ENCODE measurements around the gene SYT14.
"Not testable (repeated sequence)": the region's sequence is repeated elsewhere in the genome, so short reads cannot be mapped to it uniquely, and the experiment has no call there.

The SYT14 gene

DNA sequence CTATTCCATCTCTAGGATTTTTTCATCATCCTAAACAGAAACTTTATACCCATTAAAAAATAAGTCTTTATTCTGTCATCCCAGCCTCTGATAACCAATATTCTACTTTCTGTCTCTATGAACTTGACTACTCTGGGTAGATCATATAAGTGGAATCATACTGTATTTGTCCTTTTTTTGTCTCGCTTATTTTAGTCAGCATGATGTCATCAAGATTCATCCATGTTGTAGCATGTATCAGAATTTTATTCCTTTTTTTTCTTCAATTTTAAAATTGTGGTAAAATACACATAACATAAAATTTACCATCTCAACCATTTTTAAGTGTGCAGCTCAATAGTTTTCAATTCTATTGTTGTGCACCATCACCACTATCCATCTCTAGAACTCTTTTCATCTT is 90.0 kb downstream of the SYT14 start:
- WGBS (ENCODE audit: extremely low coverage, insufficient coverage, low lambda C conversion rate): no CpG with 5 or more reads among the region's 1 CpG
- Histone ChIP-seq H3K27ac (ENCODE audit: low read depth, low read length) (no peak overlapping the region), H3K56ac (ENCODE audit: low read length) (no peak overlapping the region), H2BK15ac (replicated peaks; ENCODE audit: low read depth) (no peak overlapping the region), H3K36me3 (ENCODE audit: control insufficient read depth, insufficient read depth, low read length) (no peaks in the 10 kb centered on the region), H3K23ac (ENCODE audit: low read length) (no peak overlapping the region), H4K5ac (ENCODE audit: low read length) (no peak overlapping the region), H2BK120ac (ENCODE audit: low read depth, low read length) (no peak overlapping the region), H3K4me3 (ENCODE audit: low read length) (no peak overlapping the region), H3K27me3 (ENCODE audit: insufficient read depth, low read length, poor library complexity) (no peaks in the 10 kb centered on the region), H3K79me2 (ENCODE audit: control insufficient read depth, insufficient read depth, low read length) (no peaks in the 10 kb centered on the region), H3K9ac (ENCODE audit: low read length) (no peak overlapping the region), H3K4me1 (ENCODE audit: control insufficient read depth, low read depth, low read length) (no peaks in the 10 kb centered on the region), H2AK5ac (ENCODE audit: low read length) (no peak overlapping the region), H3K4me2 (ENCODE audit: low read length) (no peak overlapping the region), H4K8ac (ENCODE audit: low read depth, low read length) (no peak overlapping the region), H3K4ac (ENCODE audit: low read depth, low read length) (no peak overlapping the region), H3K18ac (ENCODE audit: low read length) (no peak overlapping the region), H2BK5ac (ENCODE audit: low read length) (no peak overlapping the region), H3K79me1 (ENCODE audit: low read length) (no peaks in the 10 kb centered on the region)
- no peak for DNase-seq

DNA sequence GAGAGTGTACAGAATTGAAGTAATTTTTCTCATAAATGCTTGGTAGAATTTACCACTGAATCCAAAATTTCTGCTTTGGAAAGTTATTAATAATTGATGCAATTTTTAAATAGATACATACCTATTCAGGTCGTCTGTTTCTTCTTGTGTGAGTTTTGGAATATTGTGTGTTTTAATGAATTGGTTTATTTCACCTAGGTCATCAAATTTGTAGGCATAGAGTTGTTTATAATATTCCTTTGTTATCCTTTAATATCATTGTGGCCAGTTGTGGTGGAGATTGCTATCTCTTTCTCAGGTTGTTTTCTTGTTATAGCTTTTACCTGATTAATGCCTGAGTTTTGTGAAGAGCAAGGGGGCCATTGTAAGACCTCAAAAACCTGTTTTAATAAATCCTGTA is 93.5 kb downstream of the SYT14 start:
- Histone ChIP-seq H3K18ac (ENCODE audit: low read length) (no peak overlapping the region), H3K4me2 (ENCODE audit: low read length) (no peak overlapping the region), H3K79me2 (ENCODE audit: control insufficient read depth, insufficient read depth, low read length) (no peaks in the 10 kb centered on the region), H2AK5ac (ENCODE audit: low read length) (no peak overlapping the region), H2BK5ac (ENCODE audit: low read length) (no peak overlapping the region), H3K56ac (ENCODE audit: low read length) (no peak overlapping the region), H2BK120ac (ENCODE audit: low read depth, low read length) (no peak overlapping the region), H2BK15ac (replicated peaks; ENCODE audit: low read depth) (no peak overlapping the region), H3K4ac (ENCODE audit: low read depth, low read length) (no peak overlapping the region), H3K79me1 (ENCODE audit: low read length) (no peaks in the 10 kb centered on the region), H3K27me3 (ENCODE audit: insufficient read depth, low read length, poor library complexity) (no peaks in the 10 kb centered on the region), H3K9ac (ENCODE audit: low read length) (no peak overlapping the region), H3K36me3 (ENCODE audit: control insufficient read depth, insufficient read depth, low read length) (no peaks in the 10 kb centered on the region), H3K23ac (ENCODE audit: low read length) (no peak overlapping the region), H3K4me1 (ENCODE audit: control insufficient read depth, low read depth, low read length) (no peaks in the 10 kb centered on the region), H3K27ac (ENCODE audit: low read depth, low read length) (no peak overlapping the region), H3K4me3 (ENCODE audit: low read length) (no peak overlapping the region), H4K5ac (ENCODE audit: low read length) (no peak overlapping the region), H4K8ac (ENCODE audit: low read depth, low read length) (no peak overlapping the region)
- no CpG with 5 or more reads among the region's 1 CpG for WGBS (ENCODE audit: extremely low coverage, insufficient coverage, low lambda C conversion rate)
- no peak for DNase-seq

DNA sequence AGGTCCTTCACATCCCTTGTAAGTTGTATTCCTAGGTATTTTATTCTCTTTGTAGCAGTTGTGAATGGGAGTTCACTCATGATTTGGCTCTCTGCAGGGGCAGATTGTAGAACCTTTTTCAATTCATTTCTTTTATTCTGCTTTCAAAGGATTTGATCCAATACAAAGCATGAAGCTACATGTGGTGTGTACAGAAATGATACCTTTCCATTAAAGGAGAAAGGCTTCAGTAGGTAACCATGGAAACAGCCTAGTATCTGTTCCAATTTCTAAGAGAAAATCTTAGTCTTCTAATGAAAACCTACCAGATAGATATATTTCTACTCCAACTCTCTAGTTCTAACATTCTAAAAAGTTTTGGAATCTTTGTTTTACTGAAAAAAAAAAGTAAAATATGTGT is 105.0 kb downstream of the SYT14 start:
- H4K5ac ChIP-seq (ENCODE audit: low read length): no peak overlapping the region
- H2AK5ac ChIP-seq (ENCODE audit: low read length): no peak overlapping the region
- H3K23ac ChIP-seq (ENCODE audit: low read length): no peak overlapping the region
- H3K4me1 ChIP-seq (ENCODE audit: control insufficient read depth, low read depth, low read length): no peaks in the 10 kb centered on the region
- no peaks in the 10 kb centered on the region for H3K79me1 ChIP-seq (ENCODE audit: low read length)
- H3K9ac ChIP-seq (ENCODE audit: low read length): no peak overlapping the region
- no peak overlapping the region for H2BK5ac ChIP-seq (ENCODE audit: low read length)
- H3K79me2 ChIP-seq (ENCODE audit: control insufficient read depth, insufficient read depth, low read length): no peaks in the 10 kb centered on the region
- H3K4ac ChIP-seq (ENCODE audit: low read depth, low read length): no peak overlapping the region
- no peak for DNase-seq
- no peaks in the 10 kb centered on the region for H3K36me3 ChIP-seq (ENCODE audit: control insufficient read depth, insufficient read depth, low read length)
- no peak overlapping the region for H3K27ac ChIP-seq (ENCODE audit: low read depth, low read length)
- no peak overlapping the region for H3K56ac ChIP-seq (ENCODE audit: low read length)
- H3K18ac ChIP-seq (ENCODE audit: low read length): no peak overlapping the region
- no peak overlapping the region for H3K4me3 ChIP-seq (ENCODE audit: low read length)
- no peak overlapping the region for H2BK15ac ChIP-seq (replicated peaks; ENCODE audit: low read depth)
- H3K27me3 ChIP-seq (ENCODE audit: insufficient read depth, low read length, poor library complexity): no peaks in the 10 kb centered on the region
- no peak overlapping the region for H3K4me2 ChIP-seq (ENCODE audit: low read length)
- H4K8ac ChIP-seq (ENCODE audit: low read depth, low read length): no peak overlapping the region
- no peak overlapping the region for H2BK120ac ChIP-seq (ENCODE audit: low read depth, low read length)

DNA sequence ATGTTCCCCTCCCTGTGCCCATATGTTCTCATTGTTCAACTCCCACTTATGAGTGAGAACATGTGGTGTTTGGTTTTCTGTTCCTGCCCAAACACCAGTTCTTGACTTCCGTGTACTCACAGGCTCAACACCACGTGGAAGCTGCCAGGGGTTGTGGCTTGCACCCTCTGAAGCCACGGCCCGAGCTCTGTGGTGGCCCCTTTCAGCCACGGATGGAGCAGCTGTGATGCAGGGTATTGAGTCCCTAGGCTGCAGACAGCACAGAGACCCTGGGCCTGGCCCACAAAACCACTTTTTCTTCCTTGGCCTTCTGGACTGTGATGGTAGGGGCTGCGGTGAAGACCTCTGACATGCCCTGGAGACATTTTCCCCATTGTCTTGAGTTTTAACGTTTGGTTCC is 111.6 kb downstream of the SYT14 start:
- no peak overlapping the region for H2BK15ac ChIP-seq (replicated peaks; ENCODE audit: low read depth)
- H2BK120ac ChIP-seq (ENCODE audit: low read depth, low read length): no peak overlapping the region
- no peak overlapping the region for H2AK5ac ChIP-seq (ENCODE audit: low read length)
- H3K4me3 ChIP-seq (ENCODE audit: low read length): no peak overlapping the region
- DNase-seq: no peak
- no peak overlapping the region for H3K27ac ChIP-seq (ENCODE audit: low read depth, low read length)
- H3K79me1 ChIP-seq (ENCODE audit: low read length): no peaks in the 10 kb centered on the region
- no peak overlapping the region for H2BK5ac ChIP-seq (ENCODE audit: low read length)
- no peak overlapping the region for H3K4ac ChIP-seq (ENCODE audit: low read depth, low read length)
- H3K4me1 ChIP-seq (ENCODE audit: control insufficient read depth, low read depth, low read length): no peaks in the 10 kb centered on the region
- H3K9ac ChIP-seq (ENCODE audit: low read length): no peak overlapping the region
- no peak overlapping the region for H4K5ac ChIP-seq (ENCODE audit: low read length)
- WGBS (ENCODE audit: extremely low coverage, insufficient coverage, low lambda C conversion rate): no CpG with 5 or more reads among the region's 7 CpGs
- no peaks in the 10 kb centered on the region for H3K36me3 ChIP-seq (ENCODE audit: control insufficient read depth, insufficient read depth, low read length)
- no peak overlapping the region for H3K4me2 ChIP-seq (ENCODE audit: low read length)
- H3K56ac ChIP-seq (ENCODE audit: low read length): no peak overlapping the region
- no peak overlapping the region for H4K8ac ChIP-seq (ENCODE audit: low read depth, low read length)
- H3K79me2 ChIP-seq (ENCODE audit: control insufficient read depth, insufficient read depth, low read length): no peaks in the 10 kb centered on the region
- H3K18ac ChIP-seq (ENCODE audit: low read length): no peak overlapping the region
- H3K27me3 ChIP-seq (ENCODE audit: insufficient read depth, low read length, poor library complexity): no peaks in the 10 kb centered on the region
- H3K23ac ChIP-seq (ENCODE audit: low read length): no peak overlapping the region

DNA sequence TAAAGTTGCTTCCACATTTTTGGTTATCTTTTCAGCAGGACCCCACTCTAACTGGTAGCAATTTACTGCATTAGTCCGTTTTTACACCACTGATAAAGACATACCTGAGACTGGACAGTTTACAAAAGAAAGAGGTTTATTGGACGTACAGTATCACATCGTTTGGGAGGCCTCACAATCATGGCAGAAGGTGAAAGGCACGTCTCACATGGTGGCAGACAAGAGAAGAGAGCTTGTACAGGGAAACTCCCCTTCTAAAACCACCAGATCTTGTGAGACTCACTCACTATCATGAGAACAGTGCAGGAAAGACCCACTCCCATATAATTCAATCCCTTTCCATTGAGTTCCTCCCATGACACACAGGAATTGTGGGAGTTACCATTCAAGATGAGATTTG is 112.5 kb downstream of the SYT14 start:
- not testable (repeated sequence) for H3K4me2 ChIP-seq (ENCODE audit: low read length); H2BK120ac ChIP-seq (ENCODE audit: low read depth, low read length); H3K23ac ChIP-seq (ENCODE audit: low read length); H3K79me1 ChIP-seq (ENCODE audit: low read length); H3K36me3 ChIP-seq (ENCODE audit: control insufficient read depth, insufficient read depth, low read length); H3K79me2 ChIP-seq (ENCODE audit: control insufficient read depth, insufficient read depth, low read length); H3K4me1 ChIP-seq (ENCODE audit: control insufficient read depth, low read depth, low read length); DNase-seq; H2AK5ac ChIP-seq (ENCODE audit: low read length); H2BK15ac ChIP-seq (replicated peaks; ENCODE audit: low read depth); H2BK5ac ChIP-seq (ENCODE audit: low read length); H3K18ac ChIP-seq (ENCODE audit: low read length); H3K27ac ChIP-seq (ENCODE audit: low read depth, low read length); H3K4me3 ChIP-seq (ENCODE audit: low read length); H3K56ac ChIP-seq (ENCODE audit: low read length); H3K27me3 ChIP-seq (ENCODE audit: insufficient read depth, low read length, poor library complexity); H4K8ac ChIP-seq (ENCODE audit: low read depth, low read length); H3K9ac ChIP-seq (ENCODE audit: low read length); H3K4ac ChIP-seq (ENCODE audit: low read depth, low read length); H4K5ac ChIP-seq (ENCODE audit: low read length)
- no CpG with 5 or more reads among the region's 4 CpGs for WGBS (ENCODE audit: extremely low coverage, insufficient coverage, low lambda C conversion rate)

DNA sequence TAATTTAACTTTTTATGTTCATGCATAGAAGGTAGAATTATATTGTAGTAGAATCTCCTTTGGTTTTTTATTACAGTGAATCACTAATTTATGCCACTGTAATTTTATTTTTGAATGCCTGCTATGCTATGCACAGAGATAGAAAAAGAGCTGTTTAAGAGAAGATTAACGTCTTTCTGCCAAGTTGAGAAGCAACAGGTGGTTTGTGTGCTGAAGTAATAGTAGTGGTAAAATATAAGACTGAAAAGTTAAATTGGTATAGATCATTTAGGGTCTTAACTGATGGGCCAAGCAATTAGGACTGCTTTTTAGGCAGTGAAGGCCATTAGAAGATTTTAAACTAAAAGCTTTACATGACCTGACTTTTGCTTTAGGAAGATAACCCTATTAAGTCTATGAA is 115.1 kb downstream of the SYT14 start:
- Histone ChIP-seq H3K79me1 (ENCODE audit: low read length) (no peaks in the 10 kb centered on the region), H2BK15ac (replicated peaks; ENCODE audit: low read depth) (no peak overlapping the region), H4K8ac (ENCODE audit: low read depth, low read length) (no peak overlapping the region), H4K5ac (ENCODE audit: low read length) (no peak overlapping the region), H3K9ac (ENCODE audit: low read length) (no peak overlapping the region), H3K4me2 (ENCODE audit: low read length) (no peak overlapping the region), H3K4me3 (ENCODE audit: low read length) (no peak overlapping the region), H3K27ac (ENCODE audit: low read depth, low read length) (no peak overlapping the region), H3K18ac (ENCODE audit: low read length) (no peak overlapping the region), H3K4ac (ENCODE audit: low read depth, low read length) (no peak overlapping the region), H3K36me3 (ENCODE audit: control insufficient read depth, insufficient read depth, low read length) (no peaks in the 10 kb centered on the region), H3K4me1 (ENCODE audit: control insufficient read depth, low read depth, low read length) (no peaks in the 10 kb centered on the region), H3K23ac (ENCODE audit: low read length) (no peak overlapping the region), H2AK5ac (ENCODE audit: low read length) (no peak overlapping the region), H2BK120ac (ENCODE audit: low read depth, low read length) (no peak overlapping the region), H3K79me2 (ENCODE audit: control insufficient read depth, insufficient read depth, low read length) (no peaks in the 10 kb centered on the region), H3K56ac (ENCODE audit: low read length) (no peak overlapping the region), H3K27me3 (ENCODE audit: insufficient read depth, low read length, poor library complexity) (no peaks in the 10 kb centered on the region), H2BK5ac (ENCODE audit: low read length) (no peak overlapping the region)
- no CpG with 5 or more reads among the region's 1 CpG for WGBS (ENCODE audit: extremely low coverage, insufficient coverage, low lambda C conversion rate)
- DNase-seq: no peak

All from mesendoderm (in vitro differentiated cells).